LNCAP (cell line): ENCODE measurements around the gene LINC00632.

Experiments
- TF ChIP-seq, protein P1 (sequence below): fragments of 450-650 bp; IDR thresholded peaks from 2 replicates; pipeline ENCODE4 v1.5.1; 2017; ENCODE audit warnings: mild to moderate bottlenecking

Gene LINC00632

DNA sequence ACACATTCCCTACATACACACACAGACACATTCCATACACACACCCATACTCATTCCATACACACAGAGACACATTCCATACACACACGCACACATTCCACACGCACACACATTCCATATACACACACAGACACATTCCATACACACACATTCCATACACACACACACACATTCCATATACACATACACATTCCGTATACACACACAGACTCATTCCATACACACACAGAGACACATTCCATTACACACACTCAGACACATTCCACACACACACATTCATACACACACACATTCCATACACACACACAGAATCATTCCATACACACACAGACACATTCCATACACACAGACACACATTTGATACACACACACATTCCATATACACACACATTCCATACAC is 15.2 kb downstream of the LINC00632 start:
- TF ChIP-seq, protein P1, sequence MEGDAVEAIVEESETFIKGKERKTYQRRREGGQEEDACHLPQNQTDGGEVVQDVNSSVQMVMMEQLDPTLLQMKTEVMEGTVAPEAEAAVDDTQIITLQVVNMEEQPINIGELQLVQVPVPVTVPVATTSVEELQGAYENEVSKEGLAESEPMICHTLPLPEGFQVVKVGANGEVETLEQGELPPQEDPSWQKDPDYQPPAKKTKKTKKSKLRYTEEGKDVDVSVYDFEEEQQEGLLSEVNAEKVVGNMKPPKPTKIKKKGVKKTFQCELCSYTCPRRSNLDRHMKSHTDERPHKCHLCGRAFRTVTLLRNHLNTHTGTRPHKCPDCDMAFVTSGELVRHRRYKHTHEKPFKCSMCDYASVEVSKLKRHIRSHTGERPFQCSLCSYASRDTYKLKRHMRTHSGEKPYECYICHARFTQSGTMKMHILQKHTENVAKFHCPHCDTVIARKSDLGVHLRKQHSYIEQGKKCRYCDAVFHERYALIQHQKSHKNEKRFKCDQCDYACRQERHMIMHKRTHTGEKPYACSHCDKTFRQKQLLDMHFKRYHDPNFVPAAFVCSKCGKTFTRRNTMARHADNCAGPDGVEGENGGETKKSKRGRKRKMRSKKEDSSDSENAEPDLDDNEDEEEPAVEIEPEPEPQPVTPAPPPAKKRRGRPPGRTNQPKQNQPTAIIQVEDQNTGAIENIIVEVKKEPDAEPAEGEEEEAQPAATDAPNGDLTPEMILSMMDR = no peak

DNA sequence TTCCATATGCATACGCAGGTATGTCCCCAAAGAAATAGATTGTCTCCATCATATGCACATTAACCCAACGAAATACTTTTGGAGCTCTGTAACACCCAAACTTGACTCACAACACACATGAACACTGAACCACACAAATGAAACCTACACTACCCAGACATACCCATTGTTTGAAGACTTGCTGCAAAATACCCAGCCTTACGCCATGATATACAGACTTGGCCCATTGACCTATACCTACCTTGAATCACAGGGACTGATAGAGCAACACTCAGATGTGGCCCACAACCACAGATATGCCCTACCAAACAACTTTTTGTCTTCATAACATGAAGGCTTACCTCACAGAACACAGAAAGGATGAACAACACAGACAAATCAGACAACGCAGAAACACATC is 15.9 kb downstream of the LINC00632 start:
- TF ChIP-seq, protein P1 = no peak

- TF ChIP-seq, protein P1 = peak; percentile 54
Measured at GRCh38 chrX:140733766-140734342, 24.3 kb downstream of the LINC00632 start.

GRCh38 chrX:140744085-140744484 is 34.5 kb downstream of the LINC00632 start:
- TF ChIP-seq, protein P1 = no peak

DNA sequence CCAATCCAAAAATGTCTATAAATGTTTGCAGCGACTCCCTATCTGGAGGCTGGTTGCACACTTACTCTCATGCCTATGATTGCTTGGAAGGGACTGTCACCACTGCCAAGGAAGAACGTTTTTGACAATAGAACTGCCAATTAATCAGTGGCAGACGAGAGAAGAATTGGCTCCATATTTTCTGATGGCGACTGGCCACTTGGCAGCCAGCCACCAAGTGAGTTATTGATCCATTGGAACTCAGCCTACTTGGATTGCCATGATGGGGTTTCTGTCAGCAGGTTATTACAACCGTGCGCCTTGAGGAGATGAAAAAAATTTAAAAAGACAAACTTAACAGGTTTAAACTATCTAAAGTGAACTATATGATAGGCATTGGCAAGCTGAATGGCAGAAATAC is 47.4 kb downstream of the LINC00632 start:
- TF ChIP-seq, protein P1 = no peak

DNA sequence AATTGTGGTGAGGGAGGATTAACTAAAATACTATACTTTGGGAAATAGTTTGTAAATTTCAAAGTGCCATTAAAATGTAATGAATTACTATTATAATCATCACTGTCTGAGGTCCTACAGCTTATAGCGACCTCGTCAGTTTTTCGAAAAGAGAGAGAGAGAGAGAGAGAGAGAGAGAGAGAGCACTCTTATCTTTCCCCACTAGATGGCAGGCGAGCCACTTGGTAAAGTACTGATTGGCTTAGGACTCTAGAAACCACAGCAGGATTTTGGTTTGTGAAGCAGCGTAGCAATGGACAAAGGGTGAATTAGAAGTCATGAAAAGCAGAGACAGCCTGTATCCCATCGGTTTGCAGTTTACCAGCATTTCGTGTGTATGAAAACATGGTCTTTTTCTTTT is 52.5 kb downstream of the LINC00632 start:
- TF ChIP-seq, protein P1 = peak; percentile 52

DNA sequence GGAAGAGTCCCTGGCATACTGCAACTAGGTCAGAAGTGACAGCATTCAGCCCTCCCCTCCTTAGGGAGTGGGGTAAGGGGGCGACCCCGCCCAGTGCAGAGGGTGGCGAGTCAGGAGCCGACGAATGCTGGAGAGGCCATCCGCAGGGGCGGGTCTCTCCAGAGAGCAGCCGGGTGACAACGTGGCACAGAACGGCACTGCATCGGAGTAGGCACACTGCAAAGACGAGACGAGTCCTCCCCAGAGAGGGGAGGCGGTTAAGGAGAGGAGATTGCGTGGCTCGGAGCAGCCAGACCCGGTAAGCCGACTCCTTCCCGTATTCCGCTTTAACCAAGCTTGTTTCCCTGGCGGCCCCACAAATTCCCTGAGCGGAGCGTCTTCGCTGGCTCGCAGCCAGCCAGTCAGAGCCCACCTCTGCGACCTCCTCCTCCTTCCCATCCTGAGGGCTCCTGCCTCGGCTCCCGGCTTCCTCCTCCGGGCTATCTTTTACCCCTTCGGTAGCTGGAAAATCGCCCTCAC is 54.9 kb downstream of the LINC00632 start:
- TF ChIP-seq, protein P1 = no peak
